Measurements from ENCODE around the gene LDLRAD4. TPM values are rescaled to one million over a fixed set of nuclear protein-coding genes. Genes with fewer than 3 reads are reported as not detected.

LDLRAD4 gene
- total RNA-seq, 2 donors from 2014 or later: 18.4 to 59.2 TPM

GRCh38 chr18:13500869-13501542 lies 282.4 kb downstream of the LDLRAD4 start:
- Mint-ChIP-seq H3K36me3 (peaks cover 23 to 28% of the 10 kb centered on the region in 2 donors), H3K27ac (peak overlapping the region in 1 of 2 donors; percentile 16), H3K9me3 (peaks cover 5 to 13% of the 10 kb centered on the region in 2 donors)
- ATAC-seq (no peak), DNase-seq (ENCODE audit: low spot score in 2 of 2) (no peak)

- Mint-ChIP-seq H3K36me3 (peaks cover 23% of the 10 kb centered on the region in 2 donors), H3K9me3 (peaks cover 5 to 13% of the 10 kb centered on the region in 2 donors), H3K27ac (peak overlapping the region in 1 of 2 donors; percentile 16)
- DNase-seq (ENCODE audit: low spot score in 2 of 2) (no peak), ATAC-seq (no peak)
Observed at GRCh38 chr18:13501543-13501887, 283.0 kb downstream of the LDLRAD4 start.

GRCh38 chr18:13501891-13502290 lies 283.3 kb downstream of the LDLRAD4 start:
- DNase-seq (ENCODE audit: low spot score in 2 of 2) (peak in 1 of 2 donors; percentile 23), ATAC-seq (peak; percentile 90 to 92)
- peaks cover 22 to 23% of the 10 kb centered on the region in 2 donors for H3K36me3 Mint-ChIP-seq
- H3K9me3 Mint-ChIP-seq: peaks cover 5 to 13% of the 10 kb centered on the region in 2 donors
- no peak overlapping the region for H3K27ac Mint-ChIP-seq

GRCh38 chr18:13502585-13502984 lies 284.0 kb downstream of the LDLRAD4 start:
- DNase-seq (ENCODE audit: low spot score in 2 of 2): no peak
- peaks cover 22 to 23% of the 10 kb centered on the region in 2 donors for H3K36me3 Mint-ChIP-seq
- ATAC-seq: no peak
- peaks cover 5 to 13% of the 10 kb centered on the region in 2 donors for H3K9me3 Mint-ChIP-seq
- no peak overlapping the region for H3K27ac Mint-ChIP-seq

DNA sequence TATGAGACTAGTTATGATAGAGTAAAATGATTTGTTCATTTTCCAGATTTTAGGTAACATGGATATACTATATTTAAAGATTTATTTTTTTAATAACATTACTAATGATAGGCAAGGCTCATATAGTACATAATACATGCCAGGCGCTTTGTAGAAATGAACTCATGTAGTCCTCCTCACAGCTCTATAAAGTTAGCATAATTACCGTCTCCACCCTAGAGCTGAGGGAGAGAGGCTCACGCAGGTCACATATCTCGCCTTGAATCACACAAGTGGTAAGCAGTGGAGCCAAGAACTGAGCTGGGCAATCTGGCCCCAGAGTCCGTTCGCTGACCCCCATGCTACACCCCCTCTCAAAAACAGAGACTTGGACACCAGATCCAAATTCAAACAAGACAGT lies 285.3 kb downstream of the LDLRAD4 start:
- Mint-ChIP-seq H3K36me3 (peaks cover 13 to 17% of the 10 kb centered on the region in 2 donors), H3K9me3 (peaks cover 5 to 12% of the 10 kb centered on the region in 2 donors), H3K27ac (no peak overlapping the region)
- ATAC-seq: no peak
- DNase-seq (ENCODE audit: low spot score in 2 of 2): no peak

- no peak overlapping the region for H3K27ac Mint-ChIP-seq
Observed at GRCh38 chr18:13505780-13506345, 287.3 kb downstream of the LDLRAD4 start.

GRCh38 chr18:13510594-13510993 lies 292.0 kb downstream of the LDLRAD4 start:
- Mint-ChIP-seq H3K36me3 (peaks cover 0 to 15% of the 10 kb centered on the region in 2 donors), H3K27ac (peak overlapping the region in 1 of 2 donors; percentile 8), H3K9me3 (no peaks in the 10 kb centered on the region)
- ATAC-seq (no peak), DNase-seq (ENCODE audit: low spot score in 2 of 2) (no peak)

More at GRCh38 chr18:13505780-13506345, 287.3 kb downstream of the LDLRAD4 start:
- DNase-seq (ENCODE audit: low spot score in 2 of 2) (no peak), ATAC-seq (no peak)
- H3K9me3 Mint-ChIP-seq: no peaks in the 10 kb centered on the region
- H3K36me3 Mint-ChIP-seq: peaks cover 0 to 15% of the 10 kb centered on the region in 2 donors

DNA sequence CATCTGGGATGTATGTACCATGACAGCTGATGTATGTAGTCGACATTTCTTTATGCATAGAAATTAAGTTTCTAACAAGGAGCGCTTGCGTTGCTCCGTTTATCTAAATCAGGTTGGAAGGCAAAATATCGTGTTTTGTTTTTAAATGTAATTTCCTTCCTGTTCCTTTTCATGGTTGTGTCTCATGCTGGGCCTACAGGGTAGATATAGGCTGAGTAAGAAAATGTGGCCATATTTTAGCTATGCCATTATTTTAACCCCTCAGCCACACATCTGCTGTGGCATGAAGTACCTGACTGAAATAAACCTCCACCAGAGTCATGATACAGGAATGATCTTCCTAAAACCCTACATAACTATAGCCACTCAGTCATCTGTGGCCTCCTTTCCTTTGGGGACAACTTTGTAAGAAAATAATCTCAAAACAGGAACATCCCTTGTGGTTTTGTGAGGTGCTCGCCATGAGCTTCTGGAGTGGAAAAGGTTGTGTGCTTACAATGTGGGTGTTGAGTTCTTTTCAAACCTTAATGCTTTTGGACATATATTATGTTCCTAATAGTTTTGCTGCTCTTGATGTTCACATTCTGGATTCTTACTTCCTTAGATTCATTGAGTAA lies 293.5 kb downstream of the LDLRAD4 start:
- ATAC-seq (peak; percentile 29 to 56), DNase-seq (ENCODE audit: low spot score in 2 of 2) (no peak)
- Mint-ChIP-seq H3K27ac (no peak overlapping the region), H3K9me3 (no peaks in the 10 kb centered on the region), H3K36me3 (peaks cover 0 to 24% of the 10 kb centered on the region in 2 donors)

DNA sequence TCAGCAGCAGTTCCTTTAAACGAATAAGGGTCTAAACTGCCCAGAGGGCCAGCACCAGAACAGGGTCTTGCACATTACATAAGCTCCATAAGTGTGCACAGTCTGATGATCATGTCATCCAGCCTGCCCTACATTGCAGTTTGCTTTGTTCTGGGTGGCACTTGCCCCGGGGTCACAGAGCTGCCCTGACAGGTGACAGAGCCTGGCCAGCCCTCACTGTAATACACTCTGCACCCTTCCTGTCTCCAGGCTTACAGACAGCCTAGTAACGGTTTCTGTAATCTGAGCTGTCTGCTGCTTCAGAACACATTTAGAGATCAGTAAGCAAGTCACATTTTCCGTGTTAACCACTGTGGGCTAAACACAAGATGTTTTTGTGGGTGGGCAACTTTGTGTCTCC lies 294.5 kb downstream of the LDLRAD4 start:
- H3K27ac Mint-ChIP-seq: no peak overlapping the region
- DNase-seq (ENCODE audit: low spot score in 2 of 2) (peak in 1 of 2 donors; percentile 15), ATAC-seq (peak; percentile 59 to 86)
- H3K9me3 Mint-ChIP-seq: no peaks in the 10 kb centered on the region
- peaks cover 4 to 32% of the 10 kb centered on the region in 2 donors for H3K36me3 Mint-ChIP-seq

DNA sequence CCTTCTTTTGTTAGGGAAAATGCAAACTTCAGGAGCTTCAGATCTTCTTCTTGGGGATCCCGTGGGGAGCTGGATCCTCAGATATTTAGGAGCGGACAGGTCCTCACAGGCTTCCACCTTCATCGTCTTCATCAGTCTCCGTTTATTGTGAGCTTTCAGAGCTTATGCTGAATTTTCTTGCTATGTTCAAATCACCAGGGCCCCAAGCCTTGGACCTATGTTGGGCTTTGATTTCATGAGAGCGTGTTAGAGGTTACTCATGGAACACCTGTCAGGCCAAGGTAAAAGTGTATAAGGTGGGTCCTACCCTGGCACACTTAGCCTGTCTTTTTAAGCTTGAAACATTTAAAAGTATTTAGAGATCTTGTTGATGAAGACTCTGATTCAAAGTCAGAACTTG lies 294.9 kb downstream of the LDLRAD4 start:
- DNase-seq (ENCODE audit: low spot score in 2 of 2) (no peak), ATAC-seq (no peak)
- no peak overlapping the region for H3K27ac Mint-ChIP-seq
- peaks cover 8 to 36% of the 10 kb centered on the region in 2 donors for H3K36me3 Mint-ChIP-seq
- H3K9me3 Mint-ChIP-seq: no peaks in the 10 kb centered on the region

DNA sequence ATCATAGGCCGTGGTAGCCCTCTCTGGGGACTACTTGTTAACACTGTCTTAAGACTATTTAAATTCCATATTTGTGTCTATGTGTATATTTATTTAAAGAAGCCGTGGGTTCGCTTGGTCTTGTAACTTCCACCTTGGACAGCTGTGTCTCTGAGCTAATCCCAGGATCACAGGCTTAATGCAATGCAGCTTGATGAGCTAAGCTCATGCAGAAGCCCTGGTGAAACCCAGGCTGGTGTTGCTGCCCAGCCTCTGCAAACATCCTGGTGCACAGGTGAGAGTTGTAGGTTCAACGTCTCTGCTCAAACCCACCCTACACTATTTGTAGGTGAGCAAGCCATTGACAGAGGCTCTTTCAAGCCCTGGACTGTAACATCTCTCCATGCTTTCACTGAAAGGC lies 296.0 kb downstream of the LDLRAD4 start:
- DNase-seq (ENCODE audit: low spot score in 2 of 2) (no peak), ATAC-seq (no peak)
- peaks cover 8 to 28% of the 10 kb centered on the region in 2 donors for H3K36me3 Mint-ChIP-seq
- H3K9me3 Mint-ChIP-seq: no peaks in the 10 kb centered on the region
- no peak overlapping the region for H3K27ac Mint-ChIP-seq

DNA sequence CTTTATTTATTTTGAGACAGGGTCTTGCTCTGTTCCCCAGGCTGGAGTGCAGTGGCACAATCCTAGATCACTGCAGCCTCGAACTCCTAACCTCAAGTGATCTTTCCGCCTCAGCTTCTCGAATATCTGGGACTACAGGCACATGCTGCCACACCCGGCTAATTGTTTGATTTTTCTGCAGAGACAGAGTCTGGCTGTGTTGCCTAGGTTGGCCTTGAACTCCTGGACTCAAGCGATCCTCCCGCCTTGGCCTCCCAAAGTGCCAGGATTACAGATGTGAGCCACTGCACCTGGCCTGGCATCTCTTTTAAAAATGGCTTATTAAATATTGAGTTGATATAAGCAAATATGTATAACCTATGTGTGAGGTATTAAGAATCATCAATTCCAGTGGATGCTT lies 298.3 kb downstream of the LDLRAD4 start:
- ATAC-seq: no peak
- H3K27ac Mint-ChIP-seq: no peak overlapping the region
- peaks cover 8 to 23% of the 10 kb centered on the region in 2 donors for H3K36me3 Mint-ChIP-seq
- no peaks in the 10 kb centered on the region for H3K9me3 Mint-ChIP-seq
- DNase-seq (ENCODE audit: low spot score in 2 of 2): no peak

DNA sequence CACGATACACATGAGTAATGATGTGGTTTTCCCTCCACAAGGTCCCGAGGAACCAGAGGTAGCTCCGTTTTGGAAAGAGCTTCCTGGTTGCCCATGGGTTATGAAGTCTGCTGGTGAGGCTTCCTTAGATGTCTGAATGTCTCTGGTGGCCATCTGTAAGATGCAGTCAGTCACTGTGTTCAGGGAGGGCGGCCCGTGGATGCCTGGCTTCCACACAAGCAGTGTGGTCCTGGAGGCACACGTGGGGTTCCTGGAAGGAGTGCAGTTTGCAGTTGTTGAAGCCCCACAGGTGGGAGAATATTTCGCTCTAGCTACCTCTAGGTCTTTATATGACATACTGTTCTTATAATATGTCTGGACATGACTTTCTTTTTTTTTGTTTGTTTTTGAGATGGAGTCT lies 298.8 kb downstream of the LDLRAD4 start:
- Mint-ChIP-seq H3K27ac (no peak overlapping the region), H3K36me3 (peaks cover 8 to 23% of the 10 kb centered on the region in 2 donors), H3K9me3 (no peaks in the 10 kb centered on the region)
- ATAC-seq (no peak), DNase-seq (ENCODE audit: low spot score in 2 of 2) (no peak)

DNA sequence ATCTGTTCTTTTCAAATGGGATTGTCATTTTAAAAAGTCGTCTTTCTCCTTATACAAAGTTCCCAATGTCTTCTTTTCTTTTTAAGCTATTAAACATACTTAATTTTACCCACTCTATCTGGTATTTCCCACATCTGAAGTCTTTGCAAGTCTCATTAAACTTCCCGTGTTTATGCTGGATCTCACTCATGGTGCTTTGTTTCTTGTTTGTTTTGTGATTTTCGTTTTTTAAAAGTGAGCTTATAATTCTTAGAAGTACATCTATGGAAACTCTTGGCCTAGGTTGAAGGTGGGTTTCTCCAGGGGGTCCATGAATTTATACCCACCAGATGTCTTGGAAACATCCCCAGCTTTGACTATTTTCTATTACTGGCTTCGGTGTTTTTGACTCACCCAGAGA lies 299.8 kb downstream of the LDLRAD4 start:
- DNase-seq (ENCODE audit: low spot score in 2 of 2) (no peak), ATAC-seq (no peak)
- H3K9me3 Mint-ChIP-seq: no peaks in the 10 kb centered on the region
- no peak overlapping the region for H3K27ac Mint-ChIP-seq
- H3K36me3 Mint-ChIP-seq: peaks cover 8 to 23% of the 10 kb centered on the region in 2 donors

DNA sequence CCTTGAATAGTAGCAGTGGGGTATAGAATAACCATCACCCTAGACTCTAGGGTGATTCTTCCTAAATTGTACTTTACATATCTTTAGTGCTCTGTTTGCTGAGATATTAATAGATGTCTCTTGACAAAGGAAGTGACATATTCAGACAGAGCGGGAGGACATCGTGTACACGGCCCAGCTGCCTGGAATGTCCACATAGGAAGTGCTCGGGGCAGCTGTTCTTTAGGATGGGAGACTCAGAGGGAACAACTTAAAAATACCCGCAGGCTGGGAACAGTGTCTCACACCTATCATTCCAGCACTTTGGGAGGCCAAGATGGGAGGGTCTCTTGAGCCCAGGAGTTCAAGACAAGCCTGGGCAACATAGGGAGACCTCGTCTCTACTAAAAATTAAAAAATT lies 301.7 kb downstream of the LDLRAD4 start:
- no peak for ATAC-seq
- Mint-ChIP-seq H3K36me3 (peaks cover 12 to 29% of the 10 kb centered on the region in 2 donors), H3K9me3 (no peaks in the 10 kb centered on the region), H3K27ac (no peak overlapping the region)
- DNase-seq (ENCODE audit: low spot score in 2 of 2): no peak

- DNase-seq (ENCODE audit: low spot score in 2 of 2) (no peak), ATAC-seq (no peak)
- H3K27ac Mint-ChIP-seq: no peak overlapping the region
- H3K9me3 Mint-ChIP-seq: no peaks in the 10 kb centered on the region
- H3K36me3 Mint-ChIP-seq: peaks cover 12 to 29% of the 10 kb centered on the region in 2 donors
Observed at GRCh38 chr18:13520741-13521140, 302.2 kb downstream of the LDLRAD4 start.

GRCh38 chr18:13521418-13521817 lies 302.9 kb downstream of the LDLRAD4 start:
- H3K27ac Mint-ChIP-seq: no peak overlapping the region
- ATAC-seq (peak in 1 of 2 donors; percentile 18), DNase-seq (ENCODE audit: low spot score in 2 of 2) (no peak)
- peaks cover 12 to 26% of the 10 kb centered on the region in 2 donors for H3K36me3 Mint-ChIP-seq
- H3K9me3 Mint-ChIP-seq: no peaks in the 10 kb centered on the region
